Measurements from ENCODE around the gene ASB18.

ASB18 gene

GRCh38 chr2:236156095-236156859 is 107.9 kb downstream of the ASB18 start:
- Histone ChIP-seq H3K27me3 (ENCODE audit: control insufficient read depth, low read length) (no peaks in the 10 kb centered on the region), H3K4me2 (ENCODE audit: low read length) (no peak overlapping the region), H3K27ac (ENCODE audit: low read depth, low read length) (no peak overlapping the region), H3K9me2 (replicated peaks; ENCODE audit: control insufficient read depth, low read length) (no peaks in the 10 kb centered on the region), H3K9me3 (ENCODE audit: control insufficient read depth, insufficient read depth, low read length) (no peaks in the 10 kb centered on the region; the same call in 1 of the 2 replicates), H3K4me3 (ENCODE audit: low read length) (no peak overlapping the region), H3F3A (ENCODE audit: control insufficient read depth, insufficient read depth) (no peaks in the 10 kb centered on the region), H3K36me3 (ENCODE audit: control insufficient read depth, low read length) (no peaks in the 10 kb centered on the region), H3K79me2 (ENCODE audit: control insufficient read depth, low read length) (no peaks in the 10 kb centered on the region), H3K4me1 (ENCODE audit: control insufficient read depth, low read length) (no peaks in the 10 kb centered on the region), H4K20me1 (ENCODE audit: control insufficient read depth, insufficient read depth, low read depth, low read length) (no peaks in the 10 kb centered on the region)
- TF ChIP-seq EZH2phosphoT487 (IDR thresholded peaks at IDR 0.05; ENCODE audit: borderline replicate concordance, low read length) (no peak), CTCF (IDR thresholded peaks at IDR 0.05; ENCODE audit: low read depth, low read length, poor library complexity, severe bottlenecking) (no peak)

- no peaks in the 10 kb centered on the region for H3K36me3 ChIP-seq (ENCODE audit: control insufficient read depth, low read length)
- H3K9me3 ChIP-seq (ENCODE audit: control insufficient read depth, insufficient read depth, low read length) = no peaks in the 10 kb centered on the region; the same call in 1 of the 2 replicates
- no peaks in the 10 kb centered on the region for H3K4me1 ChIP-seq (ENCODE audit: control insufficient read depth, low read length)
- H4K20me1 ChIP-seq (ENCODE audit: control insufficient read depth, insufficient read depth, low read depth, low read length) = no peaks in the 10 kb centered on the region
- TF ChIP-seq EZH2phosphoT487 (IDR thresholded peaks at IDR 0.05; ENCODE audit: borderline replicate concordance, low read length) (no peak), CTCF (IDR thresholded peaks at IDR 0.05; ENCODE audit: low read depth, low read length, poor library complexity, severe bottlenecking) (no peak)
- no peak overlapping the region for H3K4me2 ChIP-seq (ENCODE audit: low read length)
- no peaks in the 10 kb centered on the region for H3F3A ChIP-seq (ENCODE audit: control insufficient read depth, insufficient read depth)
- H3K4me3 ChIP-seq (ENCODE audit: low read length) = no peak overlapping the region
- no peaks in the 10 kb centered on the region for H3K27me3 ChIP-seq (ENCODE audit: control insufficient read depth, low read length)
- no peaks in the 10 kb centered on the region for H3K9me2 ChIP-seq (replicated peaks; ENCODE audit: control insufficient read depth, low read length)
- no peaks in the 10 kb centered on the region for H3K79me2 ChIP-seq (ENCODE audit: control insufficient read depth, low read length)
- no peak overlapping the region for H3K27ac ChIP-seq (ENCODE audit: low read depth, low read length)
Observed at GRCh38 chr2:236155406-236155805, 108.8 kb downstream of the ASB18 start.

GRCh38 chr2:236146436-236146835 is 117.8 kb downstream of the ASB18 start:
- no peaks in the 10 kb centered on the region for H3K9me2 ChIP-seq (replicated peaks; ENCODE audit: control insufficient read depth, low read length)
- no peaks in the 10 kb centered on the region for H3K4me1 ChIP-seq (ENCODE audit: control insufficient read depth, low read length)
- H3K27me3 ChIP-seq (ENCODE audit: control insufficient read depth, low read length) = no peaks in the 10 kb centered on the region
- H3K9me3 ChIP-seq (ENCODE audit: control insufficient read depth, insufficient read depth, low read length) = no peaks in the 10 kb centered on the region
- no peaks in the 10 kb centered on the region for H3K36me3 ChIP-seq (ENCODE audit: control insufficient read depth, low read length)
- no peaks in the 10 kb centered on the region for H3K79me2 ChIP-seq (ENCODE audit: control insufficient read depth, low read length)
- no peaks in the 10 kb centered on the region for H4K20me1 ChIP-seq (ENCODE audit: control insufficient read depth, insufficient read depth, low read depth, low read length)
- H3F3A ChIP-seq (ENCODE audit: control insufficient read depth, insufficient read depth) = no peaks in the 10 kb centered on the region
- TF ChIP-seq CTCF (IDR thresholded peaks at IDR 0.05; ENCODE audit: low read depth, low read length, poor library complexity, severe bottlenecking) (no peak), EZH2phosphoT487 (IDR thresholded peaks at IDR 0.05; ENCODE audit: borderline replicate concordance, low read length) (no peak)
- no peak overlapping the region for H3K27ac ChIP-seq (ENCODE audit: low read depth, low read length)
- H3K4me2 ChIP-seq (ENCODE audit: low read length) = no peak overlapping the region
- H3K4me3 ChIP-seq (ENCODE audit: low read length) = no peak overlapping the region
